Astrocyte of the spinal cord (primary cell): Measurements from ENCODE around the gene SDF4.

Experiments used
- DNase-seq: peaks from one replicate; pipeline ENCODE4 v3.0.0; 2011; ENCODE audit warnings: low read depth, low spot score
- H3K4me3 ChIP-seq: 2 replicates; pipeline ENCODE4 v1.5.1; 2011; ENCODE audit warnings: low read depth, mild to moderate bottlenecking, low read length, moderate library complexity
- CTCF ChIP-seq: IDR thresholded peaks from 2 replicates; pipeline ENCODE4 v1.5.1; 2012; ENCODE audit warnings: low read depth, mild to moderate bottlenecking, low read length, inconsistent platforms
- in situ Hi-C: cut with HindIII; loops from 2 replicates; pipeline ENCODE4 v1.10.0; 2017; ENCODE audit warnings: low sequenced_read_pairs

The SDF4 gene

GRCh38 chr1:1246577-1247340 is 15.0 kb upstream of the SDF4 start, which contains the start of gene C1QTNF12:
Gene C1QTNF12, minus strand, starts transcription at chr1:1246722. Its CDS starts 32 bp downstream, at chr1:1246690.
- no peak for TF ChIP-seq CTCF
- no peak for DNase-seq
- H3K4me3 ChIP-seq: no peak within 1 kb of the TSS
- in situ Hi-C loops: no loop called here

GRCh38 chr1:1245817-1246576 is 14.2 kb upstream of the SDF4 start:
- H3K4me3 ChIP-seq: no peak overlapping the region
- no peak for TF ChIP-seq CTCF
- in situ Hi-C loops: no loop called here
- no peak for DNase-seq

- DNase-seq: no peak
- in situ Hi-C loops: no loop called here
- no peak for TF ChIP-seq CTCF
- no peak overlapping the region for H3K4me3 ChIP-seq
These were observed 13.5 kb upstream of the SDF4 start for GRCh38 chr1:1245178-1245816.

GRCh38 chr1:1244192-1244811 is 12.5 kb upstream of the SDF4 start:
- DNase-seq: no peak
- no peak overlapping the region for H3K4me3 ChIP-seq
- in situ Hi-C loops: no loop called here
- TF ChIP-seq CTCF: no peak

- TF ChIP-seq CTCF: no peak
- no peak overlapping the region for H3K4me3 ChIP-seq
- DNase-seq: no peak
- in situ Hi-C loops: no loop called here
These were observed 12.0 kb upstream of the SDF4 start for GRCh38 chr1:1243807-1244191.

- no peak overlapping the region for H3K4me3 ChIP-seq
- in situ Hi-C loops: no loop called here
- TF ChIP-seq CTCF: no peak
These were observed 11.5 kb upstream of the SDF4 start for GRCh38 chr1:1243266-1243660.

More at GRCh38 chr1:1243266-1243660, 11.5 kb upstream of the SDF4 start:
- DNase-seq: no peak
